IMR-90 (cell line): ENCODE data around the gene APOA4. TPM values are rescaled to one million over a fixed set of nuclear protein-coding genes. Genes with fewer than 3 reads are reported as not detected.

Source experiments
- ATAC-seq: fragments of 200-7000 bp; cut with Tn5 transposase; 2 replicates; pipeline ENCODE4 v1.9.1; 2020; ENCODE audit warnings: low read depth, mild to moderate bottlenecking, moderate library complexity
- BruUV-seq: library from RNA; stranded (reverse); fragments of 400-500 nt; replicated peaks from 2 replicates; lab custom pipeline; 2021; lab: Mats Ljungman, UMichigan
- CTCF ChIA-PET: fragments of 300-600 bp; formaldehyde crosslinking; extraction: SDS; loops from one replicate; lab custom pipeline; 2021; ENCODE audit warnings: antibody characterized with exemption; lab: Yijun Ruan, JAX
- POLR2A ChIA-PET: fragments of 300-600 bp; sonication (Branson Sonifier 250); formaldehyde crosslinking; loops from one replicate; lab custom pipeline; 2022; ENCODE audit warnings: antibody characterized with exemption; ENCODE audit not compliant: unreplicated experiment; lab: Charles Lee
- DNase-seq: peaks from one replicate; pipeline ENCODE4 v3.0.0; 2013
- H2AFZ ChIP-seq: replicated peaks from 2 replicates; pipeline ENCODE3; 2013; ENCODE audit warnings: low read length, mild to moderate bottlenecking; ENCODE audit not compliant: poor library complexity
- H2AK5ac ChIP-seq: 2 replicates; pipeline ENCODE4 v1.6.1; 2013; ENCODE audit warnings: low read depth, low read length, inconsistent platforms
- H2AK9ac ChIP-seq: replicated peaks from 2 replicates; pipeline ENCODE3; 2013; ENCODE audit warnings: mild to moderate bottlenecking, low read depth, low read length, moderate library complexity; ENCODE audit not compliant: poor library complexity
- H2BK120ac ChIP-seq: 2 replicates; pipeline ENCODE4 v1.6.1; 2013; ENCODE audit warnings: low read depth, low read length, inconsistent platforms
- H2BK15ac ChIP-seq: 3 replicates; pipeline ENCODE4 v1.6.1; 2013; ENCODE audit warnings: low read depth, low read length, inconsistent platforms
- H2BK20ac ChIP-seq: 2 replicates; pipeline ENCODE4 v1.6.1; 2013; ENCODE audit warnings: low read depth, mild to moderate bottlenecking, inconsistent platforms, low read length, moderate library complexity
- H2BK5ac ChIP-seq: 2 replicates; pipeline ENCODE4 v1.6.1; 2013; ENCODE audit warnings: mild to moderate bottlenecking, low read depth, low read length, inconsistent platforms; ENCODE audit not compliant: poor library complexity, severe bottlenecking
- H3K14ac ChIP-seq: replicated peaks from 2 replicates; pipeline ENCODE4 v1.6.1; 2013; ENCODE audit warnings: low read depth, low read length, inconsistent platforms
- H3K18ac ChIP-seq: 2 replicates; pipeline ENCODE4 v1.6.1; 2013; ENCODE audit warnings: low read depth, low read length, control low read depth
- H3K23ac ChIP-seq: 2 replicates; pipeline ENCODE4 v1.6.1; 2013; ENCODE audit warnings: low read depth, low read length, inconsistent platforms
- H3K27ac ChIP-seq: 2 replicates; pipeline ENCODE4 v1.5.1; 2013; ENCODE audit warnings: mild to moderate bottlenecking, control low read depth, low read length; ENCODE audit not compliant: insufficient read depth
- H3K27me3 ChIP-seq: 2 replicates; pipeline ENCODE4 v1.6.1; 2013; ENCODE audit warnings: low read length; ENCODE audit not compliant: control insufficient read depth, insufficient read depth
- H3K36me3 ChIP-seq: 2 replicates; pipeline ENCODE4 v1.6.1; 2013; ENCODE audit warnings: low read length, mixed read lengths; ENCODE audit not compliant: control insufficient read depth, insufficient read depth
- H3K4ac ChIP-seq: 2 replicates; pipeline ENCODE4 v1.6.1; 2013; ENCODE audit warnings: low read depth, low read length, inconsistent platforms
- H3K4me1 ChIP-seq: 2 replicates; pipeline ENCODE4 v1.6.1; 2013; ENCODE audit warnings: low read length, mixed read lengths; ENCODE audit not compliant: control insufficient read depth, insufficient read depth
- H3K4me2 ChIP-seq: 2 replicates; pipeline ENCODE4 v1.6.1; 2013; ENCODE audit warnings: low read depth, mild to moderate bottlenecking, control low read depth, low read length, moderate library complexity
- H3K4me3 ChIP-seq: 2 replicates; pipeline ENCODE4 v1.5.1; 2013; ENCODE audit warnings: low read depth, mild to moderate bottlenecking, control low read depth, low read length, moderate library complexity; ENCODE audit not compliant: insufficient read depth
- H3K56ac ChIP-seq: 2 replicates; pipeline ENCODE4 v1.6.1; 2013; ENCODE audit warnings: low read length, inconsistent platforms; ENCODE audit not compliant: insufficient read depth; ENCODE audit errors: extremely low read depth
- H3K79me1 ChIP-seq, 2 experiments: 2 replicates each; pipeline ENCODE4 v1.6.1; 2013; ENCODE audit warnings: low read length in 2 of 2, inconsistent platforms in 1 of 2, low read depth in 1 of 2
- H3K9ac ChIP-seq: 2 replicates; pipeline ENCODE4 v1.6.1; 2013; ENCODE audit warnings: low read depth, low read length, control low read depth
- H3K9me1 ChIP-seq: 2 replicates; pipeline ENCODE4 v1.6.1; 2013; ENCODE audit warnings: low read length, inconsistent platforms; ENCODE audit not compliant: insufficient read depth
- H3K9me3 ChIP-seq: 2 replicates; pipeline ENCODE4 v1.6.1; 2013; ENCODE audit warnings: low read length; ENCODE audit not compliant: control insufficient read depth, insufficient read depth
- H4K20me1 ChIP-seq: 2 replicates; pipeline ENCODE4 v1.6.1; 2013; ENCODE audit warnings: low read length, inconsistent platforms; ENCODE audit not compliant: insufficient read depth
- H4K5ac ChIP-seq: 2 replicates; pipeline ENCODE4 v1.6.1; 2013; ENCODE audit warnings: mild to moderate bottlenecking, low read depth, low read length, control low read depth
- H4K8ac ChIP-seq, 2 experiments: 2 replicates each; pipeline ENCODE4 v1.6.1; 2013; ENCODE audit warnings: low read depth in 2 of 2, low read length in 2 of 2, control low read depth in 1 of 2, inconsistent platforms in 1 of 2
- H4K91ac ChIP-seq: 2 replicates; pipeline ENCODE4 v1.6.1; 2013; ENCODE audit warnings: low read depth, low read length, inconsistent platforms; ENCODE audit not compliant: insufficient read depth
- BHLHE40 ChIP-seq: fragments of 150-350 bp; IDR thresholded peaks from 2 replicates; pipeline ENCODE4 v1.6.1; 2016; ENCODE audit warnings: mild to moderate bottlenecking, low read depth, low read length
- CHD1 ChIP-seq: IDR thresholded peaks from 2 replicates; pipeline ENCODE4 v1.6.1; 2012; ENCODE audit warnings: low read depth, low read length, improper control_type of control experiment
- CTCF ChIP-seq: conservative IDR thresholded peaks from 2 replicates; pipeline ENCODE4 v1.5.1; 2012; ENCODE audit warnings: mild to moderate bottlenecking, low read depth, low read length, improper control_type of control experiment
- ELK1 ChIP-seq: fragments of 150-350 bp; IDR thresholded peaks from 2 replicates; pipeline ENCODE4 v1.6.1; 2016; ENCODE audit warnings: low read depth, mild to moderate bottlenecking, low read length, moderate library complexity, borderline replicate concordance
- FOS ChIP-seq: fragments of 150-350 bp; IDR thresholded peaks from 2 replicates; pipeline ENCODE4 v1.6.1; 2016; ENCODE audit warnings: low read depth, low read length
- MAFK ChIP-seq: IDR thresholded peaks from 2 replicates; pipeline ENCODE4 v1.6.1; 2012; ENCODE audit warnings: low read depth, low read length, improper control_type of control experiment
- MAZ ChIP-seq: IDR thresholded peaks from 2 replicates; pipeline ENCODE4 v1.6.1; 2012; ENCODE audit warnings: low read depth, mild to moderate bottlenecking, low read length, improper control_type of control experiment, moderate library complexity, borderline replicate concordance
- MXI1 ChIP-seq: IDR thresholded peaks from 2 replicates; pipeline ENCODE4 v1.6.1; 2012; ENCODE audit warnings: low read depth, mild to moderate bottlenecking, low read length, moderate library complexity, borderline replicate concordance
- NFE2L2 ChIP-seq: fragments of 150-350 bp; IDR thresholded peaks from 2 replicates; pipeline ENCODE4 v1.6.1; 2016; ENCODE audit warnings: low read depth, mild to moderate bottlenecking, low read length
- POLR2A ChIP-seq: IDR thresholded peaks from 2 replicates; pipeline ENCODE4 v1.6.1; 2012; ENCODE audit warnings: mild to moderate bottlenecking, low read depth, low read length
- RAD21 ChIP-seq: IDR thresholded peaks from 2 replicates; pipeline ENCODE4 v1.6.1; 2012; ENCODE audit warnings: low read length, improper control_type of control experiment
- RCOR1 ChIP-seq: IDR thresholded peaks from 2 replicates; pipeline ENCODE4 v1.6.1; 2012; ENCODE audit warnings: mild to moderate bottlenecking, low read length, improper control_type of control experiment; ENCODE audit not compliant: insufficient replicate concordance
- RFX5 ChIP-seq: IDR thresholded peaks from 2 replicates; pipeline ENCODE4 v1.8.0; 2012; ENCODE audit warnings: low read depth, mild to moderate bottlenecking, low read length, moderate library complexity
- SMC3 ChIP-seq: fragments of 150-350 bp; IDR thresholded peaks from 2 replicates; pipeline ENCODE4 v1.6.1; 2016; ENCODE audit warnings: low read depth, mild to moderate bottlenecking, antibody characterized with exemption, low read length, moderate library complexity
- WGBS, 2 experiments: methylation state at CpG; one replicate each; pipeline versions ENCODE4 v1.1.5 to v1.1.7; 2013; ENCODE audit warnings: missing lambda C conversion rate in 2 of 2; ENCODE audit not compliant: insufficient read length in 1 of 2; ENCODE audit errors: extremely low coverage in 2 of 2; 5-methylcytosine and 5-hydroxymethylcytosine counted together
- dilution Hi-C: fragments of 300-500 bp; cut with HindIII; formaldehyde crosslinking; loops from one replicate; pipeline ENCODE4 v1.14.3; 2018; ENCODE audit warnings: low sequenced_read_pairs; ENCODE audit not compliant: unreplicated experiment
- in situ Hi-C: fragments of 300-500 bp; cut with MboI; formaldehyde crosslinking; loops from 3 replicates; pipeline ENCODE4 v1.14.3; 2019; ENCODE audit warnings: low sequenced_read_pairs, inconsistent platforms, mixed read lengths
- intact Hi-C: fragments of 100-400 bp; cut with micrococcal nuclease; formaldehyde crosslinking; loops from 2 replicates; pipeline ENCODE4 v1.10.0; 2022
- polyA plus RNA-seq, 3 experiments: library from polyadenylated mRNA; depleted of rRNA; stranded (reverse); fragments of >200 nt; gene quantifications; 2 replicates each; pipeline ENCODE4 v1.2.3, GENCODE V29; 2012; ENCODE audit warnings: low replicate concordance in 1 of 3
- total RNA-seq: library from RNA; depleted of rRNA; stranded (reverse); fragments of >200 nt; gene quantifications from 2 replicates; pipeline ENCODE4 v1.2.3, GENCODE V29; 2012

Gene APOA4
- total and polyA plus RNA-seq, 2 of the 4 experiments (the other 2 are of a cell fraction), result not detected

GRCh38 chr11:116792144-116792868 is 30.8 kb downstream of the APOA4 start:
- H2AK9ac ChIP-seq, result no peak overlapping the region
- WGBS, 2 experiments, result 60% methylated on average over 1 of the region's 8 CpGs; no CpG with 5 or more reads in 1 of the 2 experiments
- H3K9ac ChIP-seq, result no peak overlapping the region
- H2AK5ac ChIP-seq, result peak overlapping the region; percentile 40; the same call in 1 of the 2 replicates
- peaks cover 4% of the 10 kb centered on the region for H3K4me1 ChIP-seq
- no peak overlapping the region for H3K4me2 ChIP-seq
- no peak overlapping the region for H3K18ac ChIP-seq
- no peak overlapping the region for H4K91ac ChIP-seq
- ATAC-seq (no peak), DNase-seq (no peak)
- no peak overlapping the region for H2BK15ac ChIP-seq
- no peak overlapping the region for H2BK120ac ChIP-seq
- H3K9me1 ChIP-seq, result peaks cover 10% of the 10 kb centered on the region
- H3K4ac ChIP-seq, result no peak overlapping the region
- peak overlapping the region; percentile 16 for H2AFZ ChIP-seq
- no peak overlapping the region for H3K4me3 ChIP-seq
- POLR2A ChIA-PET, result no interaction called here
- H4K5ac ChIP-seq, result no peak overlapping the region
- intact Hi-C loops (loop anchor here (5.0 kb wide), 1 partner anchor 80 kb away; no protein-coding TSS in a partner anchor), in situ Hi-C loops (loop anchor here (5.0 kb wide), 1 partner anchor 310 kb away; no protein-coding TSS in a partner anchor), dilution Hi-C loops (no loop called here)
- H3K79me1 ChIP-seq, result peaks cover 5 to 14% of the 10 kb centered on the region in 2 experiments; a peak in 3 of 4 replicates
- no peak overlapping the region for H4K8ac ChIP-seq
- no peaks in the 10 kb centered on the region for H3K9me3 ChIP-seq
- H2BK5ac ChIP-seq, result no peak overlapping the region
- CTCF ChIA-PET, result interaction anchor here (1.6 to 2.3 kb wide), 4 partner anchors 9 to 314 kb away, joined by 5 to 30 read pairs (median 12); no protein-coding TSS in a partner anchor
- no peak overlapping the region for H3K56ac ChIP-seq
- H3K14ac ChIP-seq, result no peak overlapping the region
- no peaks in the 10 kb centered on the region for H4K20me1 ChIP-seq
- no peaks in the 10 kb centered on the region for H3K27me3 ChIP-seq
- no peak overlapping the region for H2BK20ac ChIP-seq
- no peak overlapping the region for H3K23ac ChIP-seq
- H3K36me3 ChIP-seq, result no peaks in the 10 kb centered on the region
- TF ChIP-seq RAD21, result no peak
- TF ChIP-seq SMC3, result no peak
- TF ChIP-seq BHLHE40, result no peak
- no peak for TF ChIP-seq FOS
- TF ChIP-seq POLR2A, result no peak
- TF ChIP-seq NFE2L2, result no peak
- no peak for TF ChIP-seq RCOR1
- no peak for TF ChIP-seq MXI1
- TF ChIP-seq MAFK, result no peak
- TF ChIP-seq ELK1, result no peak
- no peak for TF ChIP-seq CTCF
- TF ChIP-seq RFX5, result no peak
- no peak for TF ChIP-seq CHD1
- no peak for TF ChIP-seq MAZ
- BruUV-seq, result no TSS peak
- no peak overlapping the region for H3K27ac ChIP-seq
